GM03348 (cell line): ENCODE results near the gene FBXW8.

Source experiments
- DNase-seq: peaks from one replicate; pipeline ENCODE4 v3.0.0; 2012; ENCODE audit warnings: low spot score

Gene FBXW8

GRCh38 chr12:116887244-116887643 is 23.5 kb upstream of the FBXW8 start:
- DNase-seq: no peak

GRCh38 chr12:116887897-116888296 is 22.9 kb upstream of the FBXW8 start:
- DNase-seq: no peak

DNA sequence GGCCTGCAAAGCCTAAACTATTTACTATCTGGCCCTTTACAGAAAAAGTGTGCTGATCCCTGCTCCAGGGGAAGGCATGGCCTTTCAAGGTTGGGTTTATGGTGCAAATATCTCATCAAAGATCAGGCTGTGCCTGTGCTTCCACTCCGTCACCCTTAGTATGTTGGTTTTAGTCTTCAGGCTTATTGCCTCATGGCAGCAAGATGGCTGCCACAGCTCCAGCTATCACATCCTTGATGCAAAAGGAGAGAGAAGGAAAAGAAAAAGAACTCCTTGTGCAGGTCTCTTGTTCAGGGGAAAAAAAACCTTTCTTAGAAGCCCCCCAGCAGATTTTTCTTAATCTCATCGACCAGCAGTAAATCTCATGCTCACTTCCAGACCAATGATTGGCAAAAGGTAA is 20.4 kb upstream of the FBXW8 start:
- no peak for DNase-seq

GRCh38 chr12:116891019-116891418 is 19.7 kb upstream of the FBXW8 start:
- no peak for DNase-seq

- DNase-seq: no peak
Observed at GRCh38 chr12:116892349-116893140, 18.2 kb upstream of the FBXW8 start.

- no peak for DNase-seq
Observed at GRCh38 chr12:116894913-116895312, 15.8 kb upstream of the FBXW8 start.

DNA sequence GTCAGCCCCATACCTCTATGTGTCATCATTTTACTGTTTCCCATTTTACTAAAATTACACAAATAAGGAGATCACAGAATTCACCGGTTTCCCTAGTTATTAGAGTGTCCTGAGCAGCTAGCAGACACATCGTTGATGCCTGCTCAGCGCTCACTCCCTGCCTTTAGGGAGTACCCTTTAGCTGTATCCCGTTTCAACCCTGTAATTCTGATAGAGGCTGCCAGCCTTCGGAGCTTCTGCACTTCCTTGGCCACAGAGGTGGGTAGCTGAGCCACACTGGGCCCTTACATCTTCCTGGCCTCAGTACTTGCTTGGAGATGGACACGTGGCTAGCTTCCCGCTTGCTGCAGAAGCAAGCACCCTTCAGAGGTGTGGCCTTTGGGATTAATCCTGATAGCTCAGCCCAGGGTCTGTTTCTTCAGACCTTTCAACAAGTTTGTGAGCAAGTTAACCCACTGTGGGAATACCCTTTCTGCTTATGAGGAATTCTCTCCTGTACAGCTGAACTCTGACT is 14.3 kb upstream of the FBXW8 start:
- DNase-seq: no peak

GRCh38 chr12:116897476-116897875 is 13.3 kb upstream of the FBXW8 start:
- no peak for DNase-seq

- no peak for DNase-seq
Observed at GRCh38 chr12:116898669-116899068, 12.1 kb upstream of the FBXW8 start.

DNA sequence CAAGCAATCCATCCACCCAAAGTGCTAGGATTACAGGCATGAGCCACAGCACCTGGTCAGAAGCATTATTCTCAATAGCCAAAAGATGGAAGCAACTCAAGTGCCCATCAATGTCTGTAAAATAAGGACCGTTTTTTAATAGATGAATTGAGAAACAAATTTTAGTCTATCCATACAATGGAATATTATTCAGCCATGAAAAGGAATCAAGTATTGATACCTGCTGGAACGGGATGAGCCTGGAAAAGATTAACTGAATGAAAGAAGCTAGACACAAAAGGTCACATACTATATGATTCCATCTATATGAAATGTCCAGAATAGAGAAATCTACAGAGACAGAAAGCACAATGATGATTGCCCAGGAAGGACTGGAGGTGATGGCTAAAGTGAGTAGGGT is 9.1 kb upstream of the FBXW8 start:
- DNase-seq: no peak

DNA sequence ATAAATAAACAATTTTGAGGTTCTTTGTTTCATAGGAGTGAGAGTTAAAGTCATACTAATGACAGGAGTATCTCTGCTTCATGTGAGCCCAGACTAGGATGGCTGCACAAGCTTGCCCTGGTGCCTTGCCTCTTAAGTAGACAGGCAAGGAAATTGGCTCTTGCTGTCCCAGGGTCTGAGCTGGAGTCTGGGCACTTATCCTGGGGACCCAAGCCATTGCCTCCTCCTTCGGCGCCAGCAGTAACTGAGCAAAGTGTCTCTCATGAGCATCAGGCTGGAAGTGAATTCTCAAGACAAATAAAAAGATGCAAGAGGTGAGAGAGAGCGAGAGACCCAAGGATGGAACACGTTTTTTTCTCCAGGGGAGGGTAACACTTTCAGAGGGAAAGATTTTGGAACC is 6.9 kb upstream of the FBXW8 start:
- no peak for DNase-seq

DNA sequence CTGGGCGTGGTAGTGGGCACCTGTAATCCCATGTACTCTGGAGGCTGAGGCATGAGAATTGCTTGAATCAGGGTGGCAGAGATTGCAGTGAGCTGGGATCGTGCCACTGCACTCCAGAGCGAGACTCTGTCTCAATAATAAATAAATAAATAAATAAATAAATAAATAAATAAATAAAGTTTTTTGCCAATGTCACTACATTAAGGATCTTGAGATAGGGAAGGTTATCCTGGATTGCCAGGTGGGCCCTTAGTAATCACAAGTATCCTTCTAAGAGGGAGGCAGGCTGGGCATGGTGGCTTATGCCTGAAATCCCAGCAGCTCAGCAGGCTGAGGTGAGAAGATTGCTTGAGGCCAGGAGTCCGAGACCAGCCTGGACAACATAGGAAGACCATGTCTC is 4.5 kb upstream of the FBXW8 start:
- no peak for DNase-seq

DNA sequence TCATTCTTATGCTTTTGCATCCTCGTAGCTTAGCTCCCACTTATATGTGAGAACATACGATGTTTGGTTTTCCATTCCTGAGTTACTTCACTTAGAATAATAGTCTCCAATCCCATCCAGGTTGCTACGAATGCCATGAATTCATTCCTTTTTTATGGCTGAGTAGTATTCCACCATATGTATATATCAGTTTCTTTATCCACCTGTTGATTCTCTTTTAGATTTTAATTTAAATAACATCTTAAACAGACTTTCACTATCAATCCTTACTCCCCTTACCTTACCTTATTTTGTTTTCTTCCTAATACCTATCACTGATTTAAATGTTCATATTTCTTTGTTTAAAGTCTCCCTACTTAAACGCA is 488 bp upstream of the FBXW8 start:
- DNase-seq: no peak

DNA sequence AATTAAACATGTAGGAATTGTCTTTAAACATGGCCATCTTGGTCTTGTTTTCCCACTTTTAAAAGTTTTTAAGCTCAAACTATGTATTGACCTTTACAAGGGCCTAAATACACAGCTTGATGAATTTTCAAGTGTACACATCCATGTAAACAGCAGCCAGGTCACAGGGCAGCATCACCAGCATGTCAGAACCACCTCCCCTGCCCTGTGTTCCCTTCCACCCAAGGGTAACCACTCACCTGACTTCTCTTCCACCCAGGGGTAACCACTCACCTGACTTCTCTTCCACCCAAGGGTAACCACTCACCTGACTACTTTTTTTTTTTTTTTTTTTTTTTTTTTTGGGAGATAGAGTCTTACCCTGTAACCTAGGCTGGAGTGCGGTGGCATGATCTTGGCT is 4.6 kb downstream of the FBXW8 start:
- no peak for DNase-seq

DNA sequence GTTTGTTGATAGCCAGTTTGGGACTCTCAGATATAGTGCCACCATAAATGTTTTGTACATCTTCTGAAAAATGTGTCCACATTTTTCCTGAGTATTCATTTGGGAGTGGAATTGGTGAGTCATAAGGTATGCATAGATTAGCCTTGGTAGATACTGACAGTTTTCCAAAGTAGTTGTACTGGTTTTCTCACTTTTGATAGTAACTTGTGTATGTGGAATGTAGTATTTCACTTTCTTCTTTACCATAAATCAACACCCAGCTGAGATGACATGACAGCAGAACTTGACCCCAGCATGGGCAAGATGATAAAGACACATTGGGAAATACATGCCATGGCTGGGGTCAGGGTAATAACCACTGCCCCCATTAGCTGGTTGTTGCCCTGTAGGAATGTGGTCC is 5.4 kb downstream of the FBXW8 start:
- DNase-seq: peak; percentile 24

GRCh38 chr12:116916714-116917114 is 6.0 kb downstream of the FBXW8 start:
- DNase-seq: peak; percentile 52

- no peak for DNase-seq
Observed at GRCh38 chr12:116918464-116918863, 7.7 kb downstream of the FBXW8 start.

GRCh38 chr12:116919247-116919661 is 8.5 kb downstream of the FBXW8 start:
- no peak for DNase-seq

- no peak for DNase-seq
Observed at GRCh38 chr12:116919706-116920485, 9.1 kb downstream of the FBXW8 start.

DNA sequence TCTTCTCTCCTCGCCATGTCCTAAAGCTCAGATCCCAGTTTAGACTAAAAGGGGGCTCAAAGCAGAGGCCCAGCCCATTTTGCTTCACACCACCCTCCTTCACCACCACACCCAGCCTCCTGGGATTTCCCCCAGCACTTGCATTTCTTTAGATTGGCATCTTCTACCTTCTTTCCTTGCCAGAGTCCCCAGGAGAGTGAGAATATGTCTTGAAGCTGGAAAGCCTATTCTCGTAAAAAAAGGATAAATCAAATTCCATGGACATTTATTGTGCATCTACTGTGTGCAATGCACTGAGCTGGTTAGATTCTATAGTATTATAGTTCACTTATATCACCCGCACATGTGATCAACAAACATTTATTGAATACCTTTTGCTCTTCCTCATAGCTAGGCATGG is 10.2 kb downstream of the FBXW8 start:
- no peak for DNase-seq

DNA sequence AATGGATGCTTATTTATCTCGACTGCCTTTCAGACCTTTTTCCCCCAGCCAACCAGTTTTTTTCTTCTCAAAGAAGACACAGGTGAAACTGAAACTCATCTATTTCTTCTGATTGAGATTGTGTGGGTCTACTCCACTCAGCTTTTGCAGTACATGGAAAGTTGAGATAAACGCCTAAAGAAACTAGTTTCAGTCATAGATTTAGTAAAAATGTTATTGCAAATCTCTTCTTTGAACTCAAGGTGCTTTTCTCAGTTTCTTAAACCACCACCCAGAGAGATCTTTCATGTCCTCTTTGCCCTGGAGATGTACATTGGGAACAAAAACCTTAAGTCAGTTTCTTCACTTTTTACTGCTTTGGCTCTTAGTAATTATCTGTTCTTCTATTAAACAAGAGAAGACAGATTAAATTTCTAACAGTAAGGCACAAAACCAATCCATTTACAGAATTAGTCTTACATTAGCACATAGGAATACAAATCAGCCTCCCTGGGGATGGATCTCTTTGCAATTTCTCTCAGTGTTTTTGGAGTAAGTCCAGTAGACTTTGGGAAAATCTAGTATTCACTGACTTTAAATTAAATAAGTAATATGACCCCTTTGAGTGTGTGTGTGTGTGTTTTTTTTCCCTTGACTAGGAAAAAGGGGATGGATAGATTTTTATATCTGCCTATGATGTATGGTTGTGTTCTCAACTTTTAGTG is 11.6 kb downstream of the FBXW8 start:
- DNase-seq: no peak

DNA sequence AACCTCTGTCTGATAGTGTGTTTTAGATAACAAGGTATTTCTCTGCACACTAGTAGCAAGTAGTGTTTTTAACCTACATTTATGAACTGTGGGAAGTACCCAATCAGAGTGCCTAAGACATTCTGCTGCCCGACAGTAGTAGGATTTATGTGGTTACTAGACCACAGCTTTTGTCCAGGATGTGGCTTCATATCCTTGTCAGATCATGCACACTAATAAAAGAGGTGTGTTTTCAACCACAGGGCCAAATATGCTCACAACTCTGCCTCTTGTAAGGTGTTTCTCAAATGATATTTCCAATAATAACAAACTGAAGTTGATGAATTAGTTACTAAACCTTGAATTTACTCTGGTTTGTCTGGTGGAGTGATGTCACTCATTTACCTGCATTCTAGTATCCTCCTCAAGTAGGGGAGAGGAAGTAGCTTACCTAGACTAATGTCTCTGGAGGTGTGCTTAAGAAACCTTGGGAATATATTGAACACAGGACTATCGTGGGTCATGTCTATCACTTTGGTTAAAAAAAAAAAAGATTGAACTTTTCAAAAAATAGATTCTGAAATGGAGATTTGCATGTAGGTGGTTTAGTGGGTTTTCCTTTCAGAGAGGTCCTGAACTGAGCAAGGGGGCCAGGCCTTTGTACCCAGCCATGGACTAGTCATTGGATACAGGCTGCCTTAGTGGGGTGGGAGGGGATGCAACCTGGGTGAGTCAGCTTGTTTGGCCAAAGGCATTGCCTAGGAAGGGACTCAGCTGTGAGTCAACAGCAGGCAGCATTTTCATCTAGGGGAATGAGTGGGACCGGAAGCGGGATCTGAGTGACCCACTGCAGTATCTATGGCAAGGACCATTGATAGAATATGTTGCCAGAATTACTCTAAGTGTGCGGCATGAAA is 14.1 kb downstream of the FBXW8 start:
- peak; percentile 51 for DNase-seq
